Liver (tissue), 9 donors: ENCODE data around the gene TPST1. TPM values are rescaled to one million over a fixed set of nuclear protein-coding genes. Genes with fewer than 3 reads are reported as not detected.

Experiments
- DNase-seq: peaks from one replicate; pipeline ENCODE4 v3.0.0-alpha.2; 2017; ENCODE audit warnings: low spot score
- H3K27ac ChIP-seq, 2 donors: one replicate each; pipeline ENCODE4 v1.7.0; 2013; ENCODE audit warnings: inconsistent platforms in 2 of 2, low read length in 2 of 2, control low read depth in 1 of 2, low read depth in 1 of 2, mild to moderate bottlenecking in 1 of 2
- H3K27me3 ChIP-seq, 4 donors: one replicate each; pipeline versions ENCODE4 v1.6.1 to v1.7.0; 2013; ENCODE audit warnings: low read length in 3 of 4, inconsistent platforms in 1 of 4, mild to moderate bottlenecking in 1 of 4, moderate library complexity in 1 of 4; ENCODE audit not compliant: control insufficient read depth in 4 of 4, insufficient read depth in 4 of 4
- H3K36me3 ChIP-seq, 4 donors: one replicate each; pipeline versions ENCODE4 v1.6.1 to v1.7.0; 2013; ENCODE audit warnings: low read length in 3 of 4, mild to moderate bottlenecking in 3 of 4, low read depth in 1 of 4, moderate library complexity in 1 of 4; ENCODE audit not compliant: control insufficient read depth in 4 of 4, insufficient read depth in 3 of 4
- H3K4me1 ChIP-seq, 4 donors: one replicate each; pipeline versions ENCODE4 v1.6.1 to v1.7.0; 2013; ENCODE audit warnings: low read length in 3 of 4, mild to moderate bottlenecking in 3 of 4, moderate library complexity in 1 of 4; ENCODE audit not compliant: control insufficient read depth in 4 of 4, insufficient read depth in 4 of 4
- H3K4me3 ChIP-seq, 3 donors: one replicate each; pipeline versions ENCODE4 v1.6.1 to v1.7.0; 2013; ENCODE audit warnings: low read length in 3 of 3, control low read depth in 1 of 3, low read depth in 1 of 3, mild to moderate bottlenecking in 1 of 3
- H3K9ac ChIP-seq, 2 donors: one replicate each; pipeline ENCODE4 v1.7.0; 2013; ENCODE audit warnings: low read length in 2 of 2, mild to moderate bottlenecking in 2 of 2, moderate library complexity in 2 of 2, control low read depth in 1 of 2, low read depth in 1 of 2
- H3K9me3 ChIP-seq, 4 donors: one replicate each; pipeline versions ENCODE4 v1.6.1 to v1.7.0; 2013; ENCODE audit warnings: low read length in 3 of 4; ENCODE audit not compliant: control insufficient read depth in 4 of 4
- ATF3 ChIP-seq: IDR thresholded peaks from 2 replicates; pipeline ENCODE4 v1.6.1; 2016; ENCODE audit warnings: antibody characterized with exemption
- CTCF ChIP-seq: fragments of 150-350 bp; IDR thresholded peaks from 2 replicates; pipeline ENCODE4 v1.5.1; 2017; ENCODE audit warnings: improper control_type of control experiment, low read depth, low read length; ENCODE audit not compliant: missing input control
- FOXA2 ChIP-seq: IDR thresholded peaks from 2 replicates; pipeline ENCODE4 v1.6.1; 2016; ENCODE audit warnings: antibody characterized with exemption
- GABPA ChIP-seq, 2 donors: IDR thresholded peaks in 1 of 2; conservative IDR thresholded peaks in 1 of 2; 2 replicates each; pipeline ENCODE4 v1.6.1; 2016; ENCODE audit warnings: antibody characterized with exemption in 2 of 2, mild to moderate bottlenecking in 1 of 2, moderate library complexity in 1 of 2
- HNF4A ChIP-seq, 2 donors: conservative IDR thresholded peaks; 2 replicates each; pipeline ENCODE4 v1.6.1; 2016; ENCODE audit warnings: antibody characterized with exemption in 2 of 2, mild to moderate bottlenecking in 2 of 2
- HNF4G ChIP-seq: IDR thresholded peaks from 2 replicates; pipeline ENCODE4 v1.6.1; 2016; ENCODE audit warnings: antibody characterized with exemption
- NR2F2 ChIP-seq: IDR thresholded peaks from 2 replicates; pipeline ENCODE4 v1.6.1; 2016; ENCODE audit warnings: antibody characterized with exemption
- RAD21 ChIP-seq, 2 donors: IDR thresholded peaks; 2 replicates each; pipeline ENCODE4 v1.6.1; 2016; ENCODE audit warnings: antibody characterized with exemption in 2 of 2, mild to moderate bottlenecking in 2 of 2
- REST ChIP-seq: IDR thresholded peaks from 2 replicates; pipeline ENCODE4 v1.6.1; 2016; ENCODE audit warnings: antibody characterized with exemption, mild to moderate bottlenecking
- RXRA ChIP-seq, 2 donors: IDR thresholded peaks; 2 replicates each; pipeline ENCODE4 v1.6.1; 2017 to 2018; ENCODE audit warnings: antibody characterized with exemption in 2 of 2, mild to moderate bottlenecking in 1 of 2
- SP1 ChIP-seq: IDR thresholded peaks from 2 replicates; pipeline ENCODE4 v1.6.1; 2018; ENCODE audit warnings: antibody characterized with exemption, mild to moderate bottlenecking
- TAF1 ChIP-seq: conservative IDR thresholded peaks from 2 replicates; pipeline ENCODE4 v1.6.1; 2016; ENCODE audit warnings: antibody characterized with exemption, mild to moderate bottlenecking
- YY1 ChIP-seq: IDR thresholded peaks from 2 replicates; pipeline ENCODE4 v1.6.1; 2016; ENCODE audit warnings: antibody characterized with exemption, mild to moderate bottlenecking
- ZBTB33 ChIP-seq: IDR thresholded peaks from 2 replicates; pipeline ENCODE4 v1.6.1; 2016; ENCODE audit warnings: antibody characterized with exemption
- WGBS: extraction: QIAGEN DNeasy Blood & Tissue Kit; methylation state at CpG from one replicate; pipeline ENCODE4 v1.1.7; 2013; 5-methylcytosine and 5-hydroxymethylcytosine counted together
- polyA plus RNA-seq, 2 donors: library from polyadenylated mRNA; stranded (reverse) in 1 of 2; unstranded in 1 of 2; fragments of 200-250 nt in 1 of 2; fragments of >200 nt in 1 of 2; fragmentation: Nextera tagmentation in 1 of 2; extraction: Ambion mirVana in 1 of 2; gene quantifications; one replicate each; pipeline versions ENCODE4 v1.2.1 to v1.2.3, GENCODE V29; 2013 to 2015
- total RNA-seq, 2 donors: library from RNA; depleted of rRNA; stranded (reverse); fragments of >200 nt; gene quantifications; one replicate each; pipeline ENCODE4 v1.2.3, GENCODE V29; 2014
- TF ChIP-seq, protein P1 (sequence below): IDR thresholded peaks from 2 replicates; pipeline ENCODE4 v1.6.1; 2016; ENCODE audit warnings: antibody characterized with exemption
- donor health status: healthy.
- donor health status: healthy.
- donor health status: healthy.
- donor health status: healthy.
- donor health status: healthy.

Gene TPST1
- total and polyA plus RNA-seq, 4 donors: 23.8 to 62.5 (median 25.7) TPM

DNA sequence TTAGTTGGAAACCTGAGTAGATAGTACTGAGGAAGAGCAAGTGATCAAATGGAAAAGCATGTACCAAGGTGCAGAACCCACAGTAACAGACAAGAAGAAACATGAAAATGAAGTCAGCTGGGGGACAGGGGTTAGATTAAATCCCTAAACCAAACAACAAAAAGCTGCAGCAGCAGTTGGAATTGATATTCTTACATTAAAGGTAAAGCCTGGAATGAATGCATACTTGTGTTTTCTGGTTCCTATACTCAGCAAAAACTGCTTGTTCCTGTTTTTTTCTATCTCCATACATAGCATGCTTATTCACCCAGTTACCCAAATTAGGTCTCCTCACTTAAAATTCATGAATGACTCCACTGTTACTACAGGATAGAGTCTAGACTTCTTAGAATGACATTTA is 92.4 kb downstream of the TPST1 start:
- Histone ChIP-seq H3K27me3 (no peaks in the 10 kb centered on the region), H3K4me3 (no peak overlapping the region), H3K36me3 (no peaks in the 10 kb centered on the region), H3K9me3 (peaks cover 0 to 3% (median 0%) of the 10 kb centered on the region in 4 donors), H3K4me1 (peaks cover 4 to 11% (median 6%) of the 10 kb centered on the region in 4 donors), H3K27ac (peak overlapping the region in 1 of 2 donors; percentile 68), H3K9ac (no peak overlapping the region)
- TF ChIP-seq NR2F2: no peak
- TF ChIP-seq TAF1: no peak
- TF ChIP-seq RAD21 (IDR thresholded peaks at IDR 0.05): no peak
- TF ChIP-seq YY1: no peak
- no peak for TF ChIP-seq HNF4A (conservative IDR thresholded peaks at IDR 0.05)
- TF ChIP-seq CTCF: no peak
- no peak for TF ChIP-seq ZBTB33
- TF ChIP-seq REST: no peak
- no peak for TF ChIP-seq GABPA (IDR thresholded peaks at IDR 0.05 in 1 of 2, conservative IDR thresholded peaks at IDR 0.05 in 1 of 2)
- TF ChIP-seq RXRA (IDR thresholded peaks at IDR 0.05): no peak
- TF ChIP-seq ATF3: no peak
- no peak for TF ChIP-seq HNF4G
- no peak for TF ChIP-seq SP1
- TF ChIP-seq, protein P1, sequence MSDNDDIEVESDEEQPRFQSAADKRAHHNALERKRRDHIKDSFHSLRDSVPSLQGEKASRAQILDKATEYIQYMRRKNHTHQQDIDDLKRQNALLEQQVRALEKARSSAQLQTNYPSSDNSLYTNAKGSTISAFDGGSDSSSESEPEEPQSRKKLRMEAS: no peak
- TF ChIP-seq FOXA2: no peak
- DNase-seq: no peak

DNA sequence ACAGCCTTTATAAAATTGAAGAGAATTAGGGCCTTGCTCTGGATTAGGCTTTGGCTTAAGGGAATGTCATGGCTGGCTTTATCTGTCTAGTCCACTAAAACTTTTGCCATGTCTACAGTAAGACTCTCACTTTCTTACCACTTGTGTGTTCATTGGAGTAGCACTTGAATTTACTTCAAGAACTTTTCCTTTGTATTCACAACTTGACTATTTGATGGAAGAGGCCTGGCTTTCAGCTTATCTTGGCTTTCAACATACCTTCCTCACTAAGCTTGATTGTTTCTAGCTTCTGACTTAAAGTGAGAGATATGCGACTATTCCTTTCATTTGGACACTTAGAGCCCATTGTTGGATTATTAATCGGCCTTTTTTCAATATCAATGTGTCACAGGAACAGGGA is 96.1 kb downstream of the TPST1 start:
- H3K4me3 ChIP-seq: no peak overlapping the region
- no peak overlapping the region for H3K27ac ChIP-seq
- 91% methylated on average over 2 of the region's 2 CpGs for WGBS
- H3K36me3 ChIP-seq: no peaks in the 10 kb centered on the region
- peaks cover 1 to 14% (median 6%) of the 10 kb centered on the region in 4 donors for H3K4me1 ChIP-seq
- no peak overlapping the region for H3K9ac ChIP-seq
- no peaks in the 10 kb centered on the region for H3K27me3 ChIP-seq
- peaks cover 0 to 3% (median 0%) of the 10 kb centered on the region in 4 donors for H3K9me3 ChIP-seq
- no peak for TF ChIP-seq REST
- TF ChIP-seq HNF4G: no peak
- TF ChIP-seq RAD21 (IDR thresholded peaks at IDR 0.05): no peak
- TF ChIP-seq NR2F2: no peak
- DNase-seq: no peak
